Pancreas (tissue), 10 donors: ENCODE data around the gene FARSB. TPM values are rescaled to one million over a fixed set of nuclear protein-coding genes. Genes with fewer than 3 reads are reported as not detected.
A peak's percentile ranks its signal among the peaks of the same experiment; 100 is the strongest.

ENCODE experiments used
- ATAC-seq, 4 donors: fragments of 200-7000 bp; cut with Tn5 transposase; one replicate each; pipeline versions ENCODE4 v1.8.0 to v1.9.1; 2020; ENCODE audit warnings: mild to moderate bottlenecking in 4 of 4, moderate library complexity in 4 of 4
- DNase-seq, 6 donors: peaks; one replicate each; pipeline ENCODE4 v3.0.0-alpha.2; 2020
- FAIRE-seq: peaks from 2 replicates; lab custom pipeline; 2012; peaks lifted over from hg19 to GRCh38; lab: Jason Lieb, UNC
- H3K27ac ChIP-seq, 4 donors: fragments of 200-600 bp; sonication (generic); 1 replicate in 3 of 4; 2 replicates in 1 of 4; pipeline versions ENCODE4 v1.5.0 to v1.8.0; 2020
- H3K27me3 ChIP-seq, 4 donors: fragments of 200-600 bp; one replicate each; pipeline ENCODE4 v1.8.0; 2021
- H3K36me3 ChIP-seq, 3 donors: fragments of 200-600 bp; sonication (generic) in 1 of 3; one replicate each; pipeline versions ENCODE4 v1.5.0 to v1.8.0; 2020 to 2021
- H3K4me1 ChIP-seq, 3 donors: fragments of 200-600 bp; one replicate each; pipeline ENCODE4 v1.8.0; 2021
- H3K4me3 ChIP-seq, 4 donors: fragments of 200-600 bp; sonication (generic) in 2 of 4; one replicate each; pipeline versions ENCODE4 v1.5.0 to v1.8.0; 2020 to 2021
- H3K9me3 ChIP-seq, 4 donors: fragments of 200-600 bp; one replicate each; pipeline ENCODE4 v1.8.0; 2021
- WGBS, 2 donors: extraction: QIAGEN DNeasy Blood & Tissue Kit; methylation state at CpG; one replicate each; pipeline ENCODE4 v1.1.7; 2013; 5-methylcytosine and 5-hydroxymethylcytosine counted together
- intact Hi-C, 3 donors: fragments of 100-400 bp; cut with DNase I; formaldehyde crosslinking; loops; one replicate each; pipeline versions ENCODE4 v1.11.1 to v1.14.2; 2022
- polyA plus RNA-seq, 2 donors: library from polyadenylated mRNA; stranded (reverse); fragments of 200-250 nt; gene quantifications; one replicate each; pipeline ENCODE4 v1.2.3, GENCODE V29; 2013
- total RNA-seq, 6 donors: library from RNA; stranded (reverse); fragmentation: NEBNext Ultra II Directional in 4 of 6; extraction: Animal tissue kit (Norgen Biotek cat#: 25700) in 4 of 6; gene quantifications; one replicate each; pipeline versions ENCODE4 v1.2.1 to v1.2.4, GENCODE V29; 2021 to 2023
- TF ChIP-seq, protein P1 (sequence below), 4 donors: fragments of 200-600 bp; sonication (generic) in 3 of 4; IDR thresholded peaks; one replicate each; pipeline versions ENCODE4 v1.5.0 to v1.8.0; 2021; ENCODE audit warnings: antibody characterized with exemption in 4 of 4
- donor health status: healthy with polysubstance abuse.
- donor health status: DM: no; HTN: no; CAD: no; lungs with moderate emphysema.
- donor health status: DM: no; HTN: no; CAD: no.
- donor health status: control.
- donor health status: control.
- donor health status: Bipolar disorder and iron deficiency.
- donor health status: DM: yes; HTN: yes; CAD: no.
- donor health status: DM: no; HTN: no; CAD: no.
- donor health status: DM: no; HTN: no; CAD: no.
- donor health status: DM: yes; HTN: yes; CAD: no.

Gene FARSB
- total and polyA plus RNA-seq, 8 donors, result 6.1 to 13.7 (median 9.1) TPM

DNA sequence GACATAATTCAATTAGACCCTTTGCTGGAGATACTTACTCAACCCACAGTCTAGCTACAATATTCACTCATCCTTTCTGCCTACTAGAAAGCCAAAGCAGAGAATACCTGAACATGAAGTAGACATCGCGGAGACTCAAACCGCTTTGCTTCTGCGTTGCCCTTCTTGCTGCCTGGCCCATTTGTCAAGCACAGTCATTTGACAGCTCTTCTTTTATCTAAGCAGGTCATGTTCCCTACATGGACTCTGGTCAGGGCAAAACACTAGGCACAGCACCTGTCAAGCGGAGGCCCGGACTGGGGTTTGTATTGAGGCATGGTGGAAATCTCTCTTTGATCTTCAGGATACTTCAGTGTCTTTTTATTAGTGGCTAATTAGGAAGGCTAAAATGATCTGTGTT lies 89.7 kb downstream of the FARSB start:
- intact Hi-C loops, result loop anchor here in 1 of 3 donors (10.0 kb wide), 1 partner anchor 251 kb away; no protein-coding TSS in a partner anchor
- H3K4me1 ChIP-seq, result no peaks in the 10 kb centered on the region

DNA sequence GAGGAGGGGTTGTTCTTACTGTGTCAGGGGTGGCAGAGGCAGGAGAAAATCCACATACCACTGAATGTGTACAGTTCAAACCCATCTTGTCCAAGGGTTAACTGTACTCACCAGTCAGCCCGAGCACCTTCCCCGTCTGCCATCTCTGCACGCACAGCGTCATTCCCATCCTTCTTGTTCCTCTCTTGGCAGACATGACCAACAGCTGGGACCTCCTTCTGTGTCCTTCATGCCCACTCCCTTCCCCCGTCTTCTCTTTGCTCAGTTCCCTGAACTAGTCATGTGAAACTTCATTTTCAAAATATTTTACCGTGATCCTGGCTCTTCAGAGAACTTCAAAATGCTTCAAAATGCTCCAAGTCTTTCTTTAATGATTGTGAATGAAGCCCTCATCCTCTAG lies 92.0 kb downstream of the FARSB start:
- Histone ChIP-seq H3K4me3 (no peak overlapping the region), H3K36me3 (peaks cover 0 to 4% (median 0%) of the 10 kb centered on the region in 3 donors), H3K9me3 (no peaks in the 10 kb centered on the region), H3K4me1 (no peaks in the 10 kb centered on the region), H3K27ac (no peak overlapping the region), H3K27me3 (no peaks in the 10 kb centered on the region)
- 83 to 93% methylated on average over 6 of the region's 6 CpGs for WGBS, 2 donors
- TF ChIP-seq, protein P1, sequence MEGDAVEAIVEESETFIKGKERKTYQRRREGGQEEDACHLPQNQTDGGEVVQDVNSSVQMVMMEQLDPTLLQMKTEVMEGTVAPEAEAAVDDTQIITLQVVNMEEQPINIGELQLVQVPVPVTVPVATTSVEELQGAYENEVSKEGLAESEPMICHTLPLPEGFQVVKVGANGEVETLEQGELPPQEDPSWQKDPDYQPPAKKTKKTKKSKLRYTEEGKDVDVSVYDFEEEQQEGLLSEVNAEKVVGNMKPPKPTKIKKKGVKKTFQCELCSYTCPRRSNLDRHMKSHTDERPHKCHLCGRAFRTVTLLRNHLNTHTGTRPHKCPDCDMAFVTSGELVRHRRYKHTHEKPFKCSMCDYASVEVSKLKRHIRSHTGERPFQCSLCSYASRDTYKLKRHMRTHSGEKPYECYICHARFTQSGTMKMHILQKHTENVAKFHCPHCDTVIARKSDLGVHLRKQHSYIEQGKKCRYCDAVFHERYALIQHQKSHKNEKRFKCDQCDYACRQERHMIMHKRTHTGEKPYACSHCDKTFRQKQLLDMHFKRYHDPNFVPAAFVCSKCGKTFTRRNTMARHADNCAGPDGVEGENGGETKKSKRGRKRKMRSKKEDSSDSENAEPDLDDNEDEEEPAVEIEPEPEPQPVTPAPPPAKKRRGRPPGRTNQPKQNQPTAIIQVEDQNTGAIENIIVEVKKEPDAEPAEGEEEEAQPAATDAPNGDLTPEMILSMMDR (IDR thresholded peaks at IDR 0.05), result no peak
- ATAC-seq (no peak), FAIRE-seq (no peak), DNase-seq (no peak)
- intact Hi-C loops, result loop anchor here in 1 of 3 donors (10.0 kb wide), 1 partner anchor 249 kb away; no protein-coding TSS in a partner anchor

More for the DNA sequence above, 89.7 kb downstream of the FARSB start:
- no peak overlapping the region for H3K27ac ChIP-seq
- WGBS, 2 donors, result 94% methylated on average over 6 of the region's 6 CpGs
- H3K9me3 ChIP-seq, result no peaks in the 10 kb centered on the region
- peaks cover 0 to 4% (median 3%) of the 10 kb centered on the region in 3 donors for H3K36me3 ChIP-seq
- no peak overlapping the region for H3K4me3 ChIP-seq
- FAIRE-seq, result no peak
- H3K27me3 ChIP-seq, result no peaks in the 10 kb centered on the region
- ATAC-seq, result no peak
- TF ChIP-seq, protein P1 (IDR thresholded peaks at IDR 0.05), result no peak
- no peak for DNase-seq

DNA sequence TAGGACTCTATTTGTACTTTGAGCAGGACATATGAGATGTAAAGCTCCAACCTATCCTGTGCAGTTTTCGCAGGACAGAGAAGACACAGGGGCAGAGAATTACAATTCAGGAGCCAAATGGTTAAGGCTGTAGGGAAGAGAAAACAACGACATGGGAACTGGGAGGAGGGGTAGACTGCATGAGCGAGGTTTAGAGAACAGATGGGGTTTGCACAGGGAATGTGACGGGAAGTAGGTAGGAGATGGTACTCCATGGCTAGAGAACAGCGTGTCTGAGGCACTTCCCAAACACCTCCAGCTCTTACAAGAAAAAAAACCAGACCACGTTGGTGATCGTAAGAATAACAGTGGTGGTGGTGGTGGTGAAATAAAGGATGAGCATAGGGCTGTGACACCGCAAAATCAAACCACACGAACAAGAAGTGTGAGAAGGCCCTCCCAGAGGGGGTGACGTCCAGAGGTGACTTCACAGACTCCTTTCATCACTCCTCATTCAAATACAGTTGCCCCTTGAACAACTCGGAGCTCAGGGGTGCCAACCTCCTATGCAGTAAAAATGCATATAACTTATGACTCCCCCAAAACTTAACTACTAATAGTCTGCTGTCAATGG lies 92.7 kb downstream of the FARSB start:
- H3K4me3 ChIP-seq, result no peak overlapping the region
- H3K36me3 ChIP-seq, result peaks cover 0 to 4% (median 0%) of the 10 kb centered on the region in 3 donors
- H3K4me1 ChIP-seq, result no peaks in the 10 kb centered on the region
- no peak overlapping the region for H3K27ac ChIP-seq
- no peaks in the 10 kb centered on the region for H3K27me3 ChIP-seq
- ATAC-seq (peak in 1 of 4 donors; percentile 28), FAIRE-seq (no peak), DNase-seq (no peak)
- no peaks in the 10 kb centered on the region for H3K9me3 ChIP-seq
- intact Hi-C loops, result loop anchor here in 1 of 3 donors (10.0 kb wide), 1 partner anchor 248 kb away; no protein-coding TSS in a partner anchor
- TF ChIP-seq, protein P1 (IDR thresholded peaks at IDR 0.05), result no peak
- WGBS, 2 donors, result 71 to 78% methylated on average over 11 of the region's 11 CpGs

DNA sequence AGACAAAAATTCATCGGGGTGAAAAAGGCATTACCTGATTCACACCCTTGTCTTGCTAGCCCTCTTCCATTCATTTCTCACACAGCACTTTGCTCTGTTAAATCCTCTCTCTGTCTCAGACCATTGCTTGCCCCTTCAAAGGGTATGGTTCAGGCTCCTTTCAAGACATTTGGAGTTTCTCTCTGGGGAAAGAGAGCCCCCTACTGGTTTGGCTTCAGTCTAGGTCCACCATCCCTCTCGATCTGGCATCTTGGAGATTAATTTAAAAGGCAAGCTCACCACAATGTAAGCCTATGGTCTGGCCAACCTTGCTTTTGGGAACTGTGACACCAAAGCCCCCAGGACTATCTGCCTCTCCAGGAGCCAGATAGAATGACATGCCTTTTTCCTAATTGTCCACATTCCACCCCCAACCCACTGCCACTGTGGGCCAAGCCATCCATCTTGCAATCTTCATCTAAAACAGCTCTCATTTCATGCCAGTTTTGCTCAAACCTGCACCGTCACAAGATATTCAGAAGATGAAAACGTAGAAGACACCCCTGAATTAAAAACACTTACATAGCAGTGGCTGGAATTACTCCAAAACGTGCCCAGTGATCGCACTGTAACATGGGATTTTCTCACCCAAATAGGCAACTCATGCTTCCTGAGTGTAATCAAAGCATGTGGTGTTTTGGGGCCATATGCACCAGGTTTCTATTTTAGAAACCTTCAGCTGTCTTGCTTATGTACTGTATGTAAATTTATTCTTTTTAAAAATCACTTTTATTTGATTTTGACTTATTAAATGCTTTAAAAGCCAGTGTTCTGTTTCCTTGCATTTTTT lies 93.9 kb downstream of the FARSB start:
- Histone ChIP-seq H3K27me3 (no peaks in the 10 kb centered on the region), H3K27ac (no peak overlapping the region), H3K9me3 (no peaks in the 10 kb centered on the region), H3K36me3 (peaks cover 0 to 3% (median 0%) of the 10 kb centered on the region in 3 donors), H3K4me3 (no peak overlapping the region), H3K4me1 (no peaks in the 10 kb centered on the region)
- peak in 3 of 6 donors; percentile 13 to 29 (median 28) for DNase-seq
- WGBS, 2 donors, result 53 to 60% methylated on average over 6 of the region's 6 CpGs
- ATAC-seq, result peak; percentile 38 to 83 (median 79)
- FAIRE-seq, result no peak
- TF ChIP-seq, protein P1 (IDR thresholded peaks at IDR 0.05), result peak in 3 of 4 donors; percentile 11 to 44 (median 42)
- intact Hi-C loops, result loop anchor here in 1 of 3 donors (10.0 kb wide), 1 partner anchor 247 kb away; no protein-coding TSS in a partner anchor
